Hematopoietic multipotent progenitor cell treated with erythropoietin and hydrocortisone succinate and interleukin-3 and kit ligand, for 17 days (in vitro differentiated cells): Measurements from ENCODE around the gene GPR27.

Source experiments
- DNase-seq: peaks from one replicate; pipeline ENCODE4 v3.0.0-alpha.2; 2015; ENCODE audit warnings: low spot score

The GPR27 gene

GRCh38 chr3:71732637-71733036, 21.0 kb upstream of the GPR27 start:
- no peak for DNase-seq

GRCh38 chr3:71733319-71733718, 20.3 kb upstream of the GPR27 start:
- no peak for DNase-seq

GRCh38 chr3:71734881-71735280, 18.8 kb upstream of the GPR27 start:
- no peak for DNase-seq

GRCh38 chr3:71742621-71743020, 11.0 kb upstream of the GPR27 start:
- no peak for DNase-seq

GRCh38 chr3:71744738-71745137, 8.9 kb upstream of the GPR27 start:
- DNase-seq = no peak

- DNase-seq = no peak
These were observed 2.1 kb upstream of the GPR27 start for GRCh38 chr3:71751602-71752001.

- no peak for DNase-seq
These were observed 589 bp upstream of the GPR27 start for GRCh38 chr3:71752831-71753700.

- DNase-seq = no peak
These were observed 1.1 kb downstream of the GPR27 start for GRCh38 chr3:71754610-71755253.

GRCh38 chr3:71758091-71758490, 4.4 kb downstream of the GPR27 start:
- no peak for DNase-seq

GRCh38 chr3:71759401-71759800, 5.7 kb downstream of the GPR27 start:
- no peak for DNase-seq

- DNase-seq = no peak
These were observed 6.5 kb downstream of the GPR27 start for GRCh38 chr3:71760140-71760539.

- no peak for DNase-seq
These were observed 9.8 kb downstream of the GPR27 start for GRCh38 chr3:71763426-71763825.

- no peak for DNase-seq
These were observed 17.5 kb downstream of the GPR27 start for GRCh38 chr3:71771126-71771525.

GRCh38 chr3:71771884-71772283, 18.2 kb downstream of the GPR27 start:
- DNase-seq = no peak

GRCh38 chr3:71776538-71776937, 22.9 kb downstream of the GPR27 start:
- no peak for DNase-seq

- no peak for DNase-seq
These were observed 24.7 kb downstream of the GPR27 start for GRCh38 chr3:71778353-71778752.

- DNase-seq = no peak
These were observed 26.2 kb downstream of the GPR27 start for GRCh38 chr3:71779674-71780377.

GRCh38 chr3:71780430-71780829, 26.8 kb downstream of the GPR27 start:
- no peak for DNase-seq

GRCh38 chr3:71783152-71783551, 29.5 kb downstream of the GPR27 start:
- DNase-seq = no peak

GRCh38 chr3:71784201-71784913, 30.7 kb downstream of the GPR27 start:
- DNase-seq = no peak

GRCh38 chr3:71784914-71785531, 31.4 kb downstream of the GPR27 start, which contains the start of gene PROK2:
PROK2 (minus strand) TSS chr3:71785148; CDS start chr3:71785052, 96 bp downstream.
- DNase-seq = no peak
